Activated CD8-positive, alpha-beta memory T cell treated with anti-CD3 and anti-CD28 coated beads, Interleukin-2, amount 50 U/mL, for 24 hours (primary cell): ENCODE measurements around the gene KCNA4.
"Not testable (repeated sequence)": the region's sequence is repeated elsewhere in the genome, so short reads cannot be mapped to it uniquely, and the experiment has no call there.

Source experiments
- DNase-seq: peaks from one replicate; pipeline ENCODE4 v3.0.0-alpha.2; 2020; ENCODE audit errors: extremely low read depth

Gene KCNA4

DNA sequence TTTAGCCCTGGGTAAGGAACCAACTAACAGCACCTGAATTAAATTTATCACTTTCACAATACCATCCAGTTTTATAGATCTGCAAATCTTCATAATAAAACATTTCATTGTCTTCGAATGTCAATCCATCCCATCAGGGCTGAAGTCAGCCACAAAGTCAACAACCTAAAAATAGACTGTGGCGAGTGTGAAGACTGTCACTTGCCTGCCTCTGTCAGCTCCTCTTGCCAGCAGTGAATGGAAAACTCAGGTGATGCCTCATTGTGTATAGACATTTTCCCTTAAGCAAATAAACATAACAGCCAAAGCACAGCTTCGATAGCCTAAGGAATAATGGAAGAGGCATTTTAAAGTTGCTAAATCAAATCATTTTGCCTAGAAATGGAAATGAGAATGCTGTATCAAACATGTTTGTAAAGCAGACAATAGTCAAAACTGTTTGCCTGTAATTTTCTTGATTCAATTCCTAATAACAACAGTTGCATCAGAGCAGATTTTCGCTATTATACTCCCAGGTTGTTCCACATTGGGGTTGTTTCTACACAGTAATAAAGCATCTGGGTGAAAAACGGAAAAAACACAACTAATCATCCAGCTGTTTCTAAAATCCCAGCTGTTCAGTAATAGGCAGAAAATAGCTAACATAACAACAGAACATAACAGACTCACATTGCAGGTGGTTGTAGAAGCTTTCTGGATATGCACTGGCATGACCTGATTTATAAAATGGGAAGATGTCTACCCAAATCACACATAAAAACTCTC, 15.7 kb downstream of the KCNA4 start:
- DNase-seq: no peak

DNA sequence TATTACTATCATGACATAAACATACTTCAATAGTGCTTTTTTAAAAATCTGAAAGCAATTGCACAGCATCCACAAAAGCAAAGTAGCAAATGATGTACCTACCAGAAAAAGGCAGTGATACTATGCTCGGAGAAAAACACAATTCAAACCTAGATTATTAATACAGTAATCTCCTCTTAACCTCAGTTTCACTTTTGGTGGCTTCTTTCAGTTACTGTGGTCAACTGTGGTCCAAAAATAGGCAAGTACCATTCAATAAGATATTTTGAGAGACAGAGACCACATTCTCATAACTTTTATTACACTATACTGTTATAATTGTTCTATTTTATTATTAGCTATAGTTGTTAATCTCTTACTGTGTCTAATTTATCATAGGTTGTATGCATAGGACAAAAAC, 20.8 kb downstream of the KCNA4 start:
- no peak for DNase-seq

DNA sequence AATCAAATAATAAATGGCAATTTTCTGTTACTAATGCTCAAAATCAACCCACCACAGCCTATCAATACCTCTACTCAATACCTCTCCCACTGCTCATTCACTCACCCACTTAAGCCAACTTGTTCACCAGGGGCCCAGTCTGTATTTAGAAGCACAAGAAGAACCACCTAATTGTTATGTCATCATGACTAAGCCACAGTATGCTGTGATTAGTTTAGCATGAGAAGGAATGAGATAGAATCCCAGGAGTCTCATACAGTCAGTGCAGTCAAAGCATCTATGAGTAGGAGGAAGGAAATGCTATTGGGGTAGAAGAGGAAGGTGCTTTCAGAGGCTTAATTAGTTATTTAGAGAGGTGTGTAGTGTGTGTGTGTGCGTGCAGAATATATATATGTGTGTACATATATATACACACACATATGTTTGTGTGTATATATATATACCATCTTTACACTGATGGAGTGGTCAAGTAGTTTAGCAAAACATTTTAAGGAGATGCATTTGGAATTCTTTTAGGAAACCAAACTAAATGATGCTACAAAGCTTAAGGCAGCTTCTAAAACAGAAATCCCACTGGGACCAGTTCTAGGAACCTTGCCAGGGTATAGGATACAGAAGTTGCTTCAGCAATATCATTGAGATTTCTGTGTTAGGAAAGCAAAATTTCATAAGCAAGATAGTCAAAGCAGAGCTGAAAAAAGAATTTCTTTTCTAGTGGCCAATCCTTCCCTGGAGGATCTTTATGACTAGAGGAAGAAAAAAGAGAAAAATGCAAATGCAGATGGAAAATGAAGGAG, 27.5 kb downstream of the KCNA4 start:
- DNase-seq: no peak

DNA sequence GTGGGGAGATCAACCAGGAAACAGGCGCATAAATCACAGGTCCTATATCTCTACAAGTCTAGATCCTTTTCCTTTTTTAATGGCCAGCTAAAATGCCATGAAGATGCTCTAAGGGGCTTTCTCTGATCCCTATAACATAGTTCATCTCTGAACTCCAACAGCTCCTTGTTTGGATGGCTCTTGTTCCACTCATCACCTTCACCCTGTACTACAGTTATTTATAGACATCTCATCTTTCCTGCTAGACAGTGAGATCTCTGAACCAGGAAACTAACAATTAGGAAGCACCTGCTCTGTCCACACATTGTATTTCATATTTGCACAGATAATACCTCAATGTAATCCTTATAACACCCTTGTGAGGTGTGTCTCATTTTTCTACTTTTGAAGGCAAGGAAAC, 31.6 kb downstream of the KCNA4 start:
- DNase-seq: no peak

DNA sequence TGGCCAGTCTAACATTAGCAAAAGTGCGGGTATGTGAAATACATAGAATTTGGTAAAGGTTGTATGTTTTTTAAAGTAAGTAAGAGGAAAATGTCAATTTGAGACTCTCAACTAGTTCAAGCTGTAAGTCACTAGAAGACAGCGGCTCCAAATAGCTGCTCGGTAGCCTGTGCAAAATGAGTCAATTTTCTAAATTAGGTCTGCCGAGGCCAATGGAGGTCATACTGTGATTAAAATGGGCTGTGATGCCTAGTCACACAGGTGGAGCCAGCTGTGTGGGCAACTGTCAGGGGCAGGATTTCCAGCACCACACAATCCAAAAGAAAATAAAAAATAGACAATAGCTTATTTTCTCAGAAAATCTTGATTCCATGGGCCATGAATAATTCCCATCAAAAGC, 32.3 kb downstream of the KCNA4 start:
- no peak for DNase-seq

DNA sequence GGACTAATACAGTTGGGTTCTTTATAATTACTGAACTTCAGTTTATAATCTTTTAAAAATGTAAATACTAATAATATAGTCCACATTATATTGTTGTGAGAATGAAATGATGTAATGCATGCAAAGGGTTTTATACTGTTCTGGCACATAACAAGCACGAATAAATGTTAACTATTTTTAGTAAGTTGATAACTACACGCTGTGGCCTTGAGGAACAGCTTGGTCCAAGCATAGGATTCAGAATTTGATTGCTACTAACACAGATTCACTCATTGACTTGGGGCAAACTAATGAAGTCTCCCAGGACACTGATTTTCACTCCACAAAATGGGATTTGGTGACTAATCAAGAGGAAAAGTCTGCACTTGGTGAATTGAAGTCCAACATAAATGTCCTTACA, 38.3 kb downstream of the KCNA4 start:
- no peak for DNase-seq

DNA sequence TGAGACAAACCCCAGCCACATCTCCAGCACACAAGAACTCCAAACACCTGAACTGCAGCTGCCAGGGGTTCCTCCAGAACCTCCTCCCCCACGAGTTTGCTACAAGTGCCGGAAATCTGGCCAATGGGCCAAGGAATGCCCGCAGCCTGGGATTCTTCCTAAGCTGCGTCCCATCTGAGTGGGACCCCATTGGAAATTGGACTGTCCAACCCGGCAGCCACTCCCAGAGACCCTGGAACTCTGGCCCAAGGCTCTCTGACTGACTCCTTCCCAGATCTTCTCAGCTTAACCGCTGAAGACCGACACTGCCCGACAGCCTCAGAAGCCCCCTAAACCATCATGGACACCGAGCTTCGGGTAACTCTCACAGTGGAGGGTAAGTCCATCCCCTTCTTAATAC, 41.2 kb downstream of the KCNA4 start:
- DNase-seq: not testable (repeated sequence)

DNA sequence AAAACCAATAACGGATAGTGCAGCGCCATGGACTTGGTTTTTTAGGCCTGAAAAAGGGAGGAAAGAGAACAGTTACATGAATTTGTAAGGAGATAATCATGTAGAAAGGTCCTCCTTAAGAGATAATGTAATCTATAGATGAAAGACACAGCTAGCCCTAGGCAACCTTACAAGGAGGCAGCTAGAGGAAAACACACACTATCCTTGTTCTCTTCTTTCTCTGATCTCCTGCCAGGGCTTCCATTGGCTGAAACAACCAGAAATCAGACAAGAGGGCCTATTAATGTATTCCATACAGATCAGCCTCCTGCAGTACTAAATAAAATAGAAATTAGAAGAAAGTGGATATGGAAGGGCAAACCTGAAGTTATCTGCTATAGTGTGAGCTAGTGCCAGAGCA, 53.0 kb downstream of the KCNA4 start:
- DNase-seq: no peak

DNA sequence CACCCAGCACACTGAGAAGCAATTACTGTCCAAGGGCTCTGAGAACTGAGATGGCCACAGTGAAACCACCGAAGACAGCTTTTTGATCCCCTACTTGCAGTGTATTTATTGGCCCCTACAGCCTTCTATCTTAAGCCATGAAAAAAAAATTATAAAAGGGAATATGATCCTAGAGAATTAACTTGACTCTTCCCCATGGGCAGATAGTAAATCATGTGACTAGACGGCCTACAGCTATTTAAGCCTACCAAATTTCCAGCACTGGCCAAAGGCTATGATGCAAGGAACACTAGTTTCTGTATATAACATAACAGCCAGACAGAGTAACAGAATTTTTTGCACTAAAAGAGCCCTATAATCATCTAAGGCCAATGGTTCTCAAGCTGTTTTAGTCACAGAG, 53.8 kb downstream of the KCNA4 start:
- no peak for DNase-seq

DNA sequence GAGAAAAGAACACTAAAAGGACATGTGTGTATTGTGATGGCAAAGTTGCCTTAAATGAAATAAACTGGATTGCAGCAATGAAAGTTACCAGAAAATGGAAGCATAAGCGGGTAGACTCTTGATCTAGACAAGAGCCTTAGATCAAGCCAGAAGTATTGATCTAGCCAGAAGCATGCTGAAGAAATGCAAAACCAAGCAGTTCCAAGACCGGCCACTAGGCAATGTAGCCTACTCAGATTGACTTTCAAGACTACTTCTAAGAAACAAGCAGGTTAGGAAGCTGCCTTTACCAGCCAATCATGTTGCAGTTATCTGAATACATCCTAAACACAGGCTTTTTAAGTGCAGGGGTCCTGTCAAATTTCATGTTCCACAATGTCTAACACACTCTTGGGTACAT, 54.6 kb downstream of the KCNA4 start:
- no peak for DNase-seq
